ENCODE measurements around the gene RHOXF2. TPM values are rescaled to one million over a fixed set of nuclear protein-coding genes. Genes with fewer than 3 reads are reported as not detected.
"Not testable (repeated sequence)": the region's sequence is repeated elsewhere in the genome, so short reads cannot be mapped to it uniquely, and the experiment has no call there.

Gene RHOXF2
- total and polyA plus RNA-seq, 2 donors from 2014 or later: not detected

DNA sequence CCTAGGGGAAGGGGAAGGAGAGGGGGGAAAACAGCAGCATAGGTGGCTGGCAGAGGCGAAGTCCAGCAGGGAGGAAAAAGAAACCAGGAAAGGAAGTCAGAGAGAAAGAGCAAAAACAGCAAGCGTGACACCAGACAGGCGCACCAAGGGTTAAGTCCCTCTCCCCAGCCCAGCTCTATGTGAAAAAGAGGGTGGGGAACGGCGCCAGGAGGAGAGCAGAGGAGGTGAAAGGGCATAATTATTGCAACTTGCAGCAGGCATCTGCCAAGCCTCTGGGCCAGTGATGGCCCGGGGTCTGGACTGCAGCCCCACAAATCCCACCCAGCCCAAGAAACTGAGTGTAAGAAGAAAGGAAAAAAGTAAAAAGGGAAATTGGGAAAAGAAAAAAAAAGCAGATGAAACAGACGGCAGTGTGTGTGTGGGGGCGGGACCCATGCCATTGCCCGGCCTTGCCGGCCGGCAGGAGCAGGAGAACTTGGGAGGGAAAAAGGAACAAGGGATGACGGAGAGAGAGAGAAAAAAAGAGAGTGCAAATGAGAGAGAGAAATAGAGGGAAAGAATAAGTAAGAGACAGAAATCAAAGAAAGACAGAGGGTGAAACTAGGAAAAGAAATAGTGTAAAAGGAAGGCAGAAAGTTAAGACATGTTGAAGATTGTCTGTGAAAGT is 14.1 kb upstream of the RHOXF2 start:
- DNase-seq: peak in 4 of 5 donors; percentile 14 to 64 (median 29)
- TF ChIP-seq, protein P1, sequence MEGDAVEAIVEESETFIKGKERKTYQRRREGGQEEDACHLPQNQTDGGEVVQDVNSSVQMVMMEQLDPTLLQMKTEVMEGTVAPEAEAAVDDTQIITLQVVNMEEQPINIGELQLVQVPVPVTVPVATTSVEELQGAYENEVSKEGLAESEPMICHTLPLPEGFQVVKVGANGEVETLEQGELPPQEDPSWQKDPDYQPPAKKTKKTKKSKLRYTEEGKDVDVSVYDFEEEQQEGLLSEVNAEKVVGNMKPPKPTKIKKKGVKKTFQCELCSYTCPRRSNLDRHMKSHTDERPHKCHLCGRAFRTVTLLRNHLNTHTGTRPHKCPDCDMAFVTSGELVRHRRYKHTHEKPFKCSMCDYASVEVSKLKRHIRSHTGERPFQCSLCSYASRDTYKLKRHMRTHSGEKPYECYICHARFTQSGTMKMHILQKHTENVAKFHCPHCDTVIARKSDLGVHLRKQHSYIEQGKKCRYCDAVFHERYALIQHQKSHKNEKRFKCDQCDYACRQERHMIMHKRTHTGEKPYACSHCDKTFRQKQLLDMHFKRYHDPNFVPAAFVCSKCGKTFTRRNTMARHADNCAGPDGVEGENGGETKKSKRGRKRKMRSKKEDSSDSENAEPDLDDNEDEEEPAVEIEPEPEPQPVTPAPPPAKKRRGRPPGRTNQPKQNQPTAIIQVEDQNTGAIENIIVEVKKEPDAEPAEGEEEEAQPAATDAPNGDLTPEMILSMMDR (IDR thresholded peaks at IDR 0.05; ENCODE audit: borderline replicate concordance, extremely low read depth, insufficient read depth): no peak

DNA sequence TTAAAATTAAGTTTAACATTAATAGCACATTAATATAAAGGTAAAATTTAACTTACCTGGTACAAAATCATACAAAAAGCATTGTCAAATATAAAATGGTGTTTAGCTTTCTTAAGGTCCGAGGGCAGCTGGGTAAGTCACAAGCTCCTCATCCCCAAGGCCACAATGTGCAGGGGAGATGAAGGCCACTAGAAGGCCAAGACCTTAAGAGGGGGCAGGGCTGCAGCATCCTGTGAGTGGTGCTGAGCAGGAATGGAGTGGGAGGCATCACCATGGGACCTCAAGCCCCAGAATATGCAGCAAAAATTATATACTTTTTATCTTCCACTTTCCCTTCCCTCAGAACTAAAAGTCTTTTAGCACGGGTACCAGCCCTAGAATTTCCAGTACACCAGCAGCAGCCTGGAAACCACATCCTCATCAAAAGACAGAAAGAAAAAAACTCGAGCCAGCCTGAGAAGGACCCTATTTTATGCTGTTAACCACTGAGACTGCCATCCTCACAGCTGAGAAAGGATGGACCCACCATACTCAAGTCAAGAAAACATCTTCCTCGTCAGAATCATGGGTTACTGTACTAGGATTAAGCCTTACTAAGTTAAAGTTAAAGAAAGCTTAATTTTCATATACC is 13.0 kb upstream of the RHOXF2 start:
- TF ChIP-seq, protein P1 (IDR thresholded peaks at IDR 0.05; ENCODE audit: borderline replicate concordance, extremely low read depth, insufficient read depth): no peak
- no peak for DNase-seq
- intact Hi-C loops (cut with DNase I): no loop called here
- Histone ChIP-seq H3K4me1 (ENCODE audit: control insufficient read depth in 2 of 3, insufficient read depth in 2 of 3, low read depth in 1 of 3, low read length in 3 of 3) (no peaks in the 10 kb centered on the region), H3K4me3 (ENCODE audit: low read length in 3 of 3) (no peak overlapping the region), H3K9ac (ENCODE audit: low read length in 3 of 3) (no peak overlapping the region), H3K27ac (ENCODE audit: low read depth in 2 of 2, low read length in 2 of 2) (no peak overlapping the region), H3K36me3 (ENCODE audit: control insufficient read depth in 2 of 3, insufficient read depth in 3 of 3, low read length in 3 of 3) (no peaks in the 10 kb centered on the region), H3K9me3 (ENCODE audit: control insufficient read depth in 2 of 3, insufficient read depth in 1 of 3, low read length in 3 of 3) (no peaks in the 10 kb centered on the region), H3K27me3 (ENCODE audit: control insufficient read depth, insufficient read depth, low read length) (no peaks in the 10 kb centered on the region)
- no peak for FAIRE-seq

More for the DNA sequence above, 14.1 kb upstream of the RHOXF2 start:
- Histone ChIP-seq H3K4me1 (ENCODE audit: control insufficient read depth in 2 of 3, insufficient read depth in 2 of 3, low read depth in 1 of 3, low read length in 3 of 3) (no peaks in the 10 kb centered on the region), H3K9me3 (ENCODE audit: control insufficient read depth in 2 of 3, insufficient read depth in 1 of 3, low read length in 3 of 3) (no peaks in the 10 kb centered on the region), H3K4me3 (ENCODE audit: low read length in 3 of 3) (no peak overlapping the region), H3K27me3 (ENCODE audit: control insufficient read depth, insufficient read depth, low read length) (no peaks in the 10 kb centered on the region), H3K27ac (ENCODE audit: low read depth in 2 of 2, low read length in 2 of 2) (no peak overlapping the region), H3K36me3 (ENCODE audit: control insufficient read depth in 2 of 3, insufficient read depth in 3 of 3, low read length in 3 of 3) (no peaks in the 10 kb centered on the region), H3K9ac (ENCODE audit: low read length in 3 of 3) (no peak overlapping the region)
- no peak for FAIRE-seq
- intact Hi-C loops (cut with DNase I): no loop called here

DNA sequence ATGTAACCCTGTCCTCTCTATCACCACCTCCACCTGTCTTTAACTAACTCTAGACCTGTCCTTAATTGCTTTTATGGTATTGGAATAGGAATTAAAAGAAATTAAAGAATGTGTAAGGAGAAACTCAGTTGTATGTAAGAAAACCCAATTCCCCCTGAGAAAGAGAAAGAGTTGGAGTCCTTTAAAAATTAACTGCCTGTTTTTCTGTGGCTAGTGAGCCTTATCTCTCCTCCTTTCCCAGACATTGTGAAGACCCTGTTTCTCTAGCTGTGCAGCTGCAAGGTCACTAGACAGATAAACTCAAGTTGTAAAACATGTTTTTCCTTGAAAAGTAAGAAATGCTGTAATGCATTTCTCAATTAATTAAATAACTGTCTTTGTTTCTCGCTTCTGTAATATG is 12.1 kb upstream of the RHOXF2 start:
- DNase-seq; FAIRE-seq; H3K36me3 ChIP-seq (ENCODE audit: control insufficient read depth in 2 of 3, insufficient read depth in 3 of 3, low read length in 3 of 3); H3K27ac ChIP-seq (ENCODE audit: low read depth in 2 of 2, low read length in 2 of 2); H3K27me3 ChIP-seq (ENCODE audit: control insufficient read depth, insufficient read depth, low read length); H3K9ac ChIP-seq (ENCODE audit: low read length in 3 of 3); intact Hi-C loops (cut with DNase I); H3K9me3 ChIP-seq (ENCODE audit: control insufficient read depth in 2 of 3, insufficient read depth in 1 of 3, low read length in 3 of 3); H3K4me1 ChIP-seq (ENCODE audit: control insufficient read depth in 2 of 3, insufficient read depth in 2 of 3, low read depth in 1 of 3, low read length in 3 of 3); H3K4me3 ChIP-seq (ENCODE audit: low read length in 3 of 3): not testable (repeated sequence)

DNA sequence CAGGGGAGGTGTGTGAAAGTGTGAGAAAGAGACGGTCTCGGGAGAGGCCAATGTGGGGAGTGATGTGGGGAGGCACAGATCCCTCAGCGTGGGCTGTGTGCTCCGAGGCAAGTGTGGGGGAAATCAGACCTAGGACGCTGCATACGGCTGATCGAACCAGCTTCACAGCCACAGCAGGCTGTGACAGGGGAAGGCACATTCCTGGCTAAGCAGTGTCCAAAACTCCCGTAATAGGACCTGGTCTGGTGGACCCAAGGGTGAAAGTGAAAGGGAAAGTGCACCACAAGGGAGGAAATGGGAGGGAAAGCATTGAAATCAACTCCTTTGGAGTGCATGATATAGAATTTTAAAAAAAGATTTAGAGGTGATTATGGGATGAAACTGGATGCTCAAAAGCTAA is 10.9 kb upstream of the RHOXF2 start:
- no peaks in the 10 kb centered on the region for H3K27me3 ChIP-seq (ENCODE audit: control insufficient read depth, insufficient read depth, low read length)
- intact Hi-C loops (cut with DNase I): no loop called here
- DNase-seq: no peak
- no peaks in the 10 kb centered on the region for H3K4me1 ChIP-seq (ENCODE audit: control insufficient read depth in 2 of 3, insufficient read depth in 2 of 3, low read depth in 1 of 3, low read length in 3 of 3)
- TF ChIP-seq, protein P1 (IDR thresholded peaks at IDR 0.05; ENCODE audit: borderline replicate concordance, extremely low read depth, insufficient read depth): no peak
- no peak for FAIRE-seq
- H3K4me3 ChIP-seq (ENCODE audit: low read length in 3 of 3): no peak overlapping the region
- no peaks in the 10 kb centered on the region for H3K36me3 ChIP-seq (ENCODE audit: control insufficient read depth in 2 of 3, insufficient read depth in 3 of 3, low read length in 3 of 3)
- H3K9ac ChIP-seq (ENCODE audit: low read length in 3 of 3): no peak overlapping the region
- no peak overlapping the region for H3K27ac ChIP-seq (ENCODE audit: low read depth in 2 of 2, low read length in 2 of 2)
- H3K9me3 ChIP-seq (ENCODE audit: control insufficient read depth in 2 of 3, insufficient read depth in 1 of 3, low read length in 3 of 3): no peaks in the 10 kb centered on the region

DNA sequence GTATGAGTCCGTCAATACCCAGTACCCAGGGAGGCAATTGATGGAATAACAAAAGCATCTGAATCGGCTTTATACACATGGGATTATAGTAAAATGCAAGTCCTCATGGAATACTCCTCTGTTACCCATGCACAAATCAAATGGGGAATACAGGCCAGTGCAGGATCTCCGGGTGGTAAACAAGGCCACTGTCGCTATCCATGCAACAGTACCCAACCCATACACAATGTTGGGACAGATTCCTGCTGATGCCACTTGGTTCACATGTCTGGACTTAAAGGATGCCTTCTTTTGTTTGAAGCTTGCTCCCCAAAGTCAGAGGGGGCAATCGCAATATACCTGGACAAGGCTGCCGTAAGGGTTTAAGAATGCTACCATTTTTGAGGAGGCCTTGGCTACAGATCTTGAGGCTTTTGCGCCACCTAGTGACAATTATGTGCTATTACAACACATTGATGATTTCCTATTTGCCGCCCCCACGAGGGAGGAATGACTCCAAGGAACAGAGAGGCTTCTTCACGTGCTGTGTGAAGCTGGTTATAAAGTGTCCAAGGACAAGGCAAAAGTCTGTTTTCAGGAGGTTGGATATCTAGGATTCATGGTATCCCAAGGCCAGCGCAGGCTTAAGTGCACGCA is 8.2 kb upstream of the RHOXF2 start:
- H3K36me3 ChIP-seq (ENCODE audit: control insufficient read depth in 2 of 3, insufficient read depth in 3 of 3, low read length in 3 of 3); DNase-seq; H3K9me3 ChIP-seq (ENCODE audit: control insufficient read depth in 2 of 3, insufficient read depth in 1 of 3, low read length in 3 of 3); H3K4me3 ChIP-seq (ENCODE audit: low read length in 3 of 3); intact Hi-C loops (cut with DNase I); H3K4me1 ChIP-seq (ENCODE audit: control insufficient read depth in 2 of 3, insufficient read depth in 2 of 3, low read depth in 1 of 3, low read length in 3 of 3); H3K9ac ChIP-seq (ENCODE audit: low read length in 3 of 3); H3K27ac ChIP-seq (ENCODE audit: low read depth in 2 of 2, low read length in 2 of 2); H3K27me3 ChIP-seq (ENCODE audit: control insufficient read depth, insufficient read depth, low read length): not testable (repeated sequence)
- FAIRE-seq: peak; percentile 97

DNA sequence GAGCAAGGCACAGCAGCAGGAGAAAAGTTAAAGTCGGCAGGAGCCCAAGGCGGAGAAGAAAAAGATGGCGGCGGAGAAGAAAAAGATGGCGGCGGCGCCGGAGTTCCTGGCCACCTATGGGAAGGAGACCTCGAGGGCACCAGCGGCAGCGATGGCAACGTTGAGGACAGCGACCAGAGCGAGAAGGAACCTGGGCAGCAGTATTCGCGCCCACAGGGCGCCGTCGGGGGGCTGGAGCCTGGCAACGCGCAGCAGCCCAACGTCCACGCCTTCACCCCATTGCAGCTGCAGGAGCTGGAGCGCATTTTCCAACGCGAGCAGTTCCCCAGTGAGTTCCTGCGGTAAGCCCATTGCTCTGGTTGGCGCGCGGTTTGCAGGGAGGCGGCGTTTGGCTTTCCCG is 673 bp downstream of the RHOXF2 start:
- H3K9ac ChIP-seq (ENCODE audit: low read length in 3 of 3); H3K36me3 ChIP-seq (ENCODE audit: control insufficient read depth in 2 of 3, insufficient read depth in 3 of 3, low read length in 3 of 3); DNase-seq; H3K4me1 ChIP-seq (ENCODE audit: control insufficient read depth in 2 of 3, insufficient read depth in 2 of 3, low read depth in 1 of 3, low read length in 3 of 3); H3K27me3 ChIP-seq (ENCODE audit: control insufficient read depth, insufficient read depth, low read length); H3K27ac ChIP-seq (ENCODE audit: low read depth in 2 of 2, low read length in 2 of 2); intact Hi-C loops (cut with DNase I); H3K9me3 ChIP-seq (ENCODE audit: control insufficient read depth in 2 of 3, insufficient read depth in 1 of 3, low read length in 3 of 3); FAIRE-seq; H3K4me3 ChIP-seq (ENCODE audit: low read length in 3 of 3): not testable (repeated sequence)

Data from kidney (tissue), 14 donors.